Breast epithelium (tissue), 3 donors: ENCODE measurements around the gene NAV2.

Experiments
- POLR2A ChIP-seq: fragments of 450-650 bp; IDR thresholded peaks from one replicate; pipeline ENCODE4 v1.6.1; 2016; ENCODE audit warnings: antibody characterized with exemption, mild to moderate bottlenecking, moderate library complexity
- TF ChIP-seq, protein P1 (sequence below), 3 donors: fragments of 450-650 bp; IDR thresholded peaks; one replicate each; pipeline ENCODE4 v1.5.1; 2016 to 2017; ENCODE audit warnings: antibody characterized with exemption in 3 of 3, mild to moderate bottlenecking in 3 of 3, moderate library complexity in 3 of 3

DNA sequence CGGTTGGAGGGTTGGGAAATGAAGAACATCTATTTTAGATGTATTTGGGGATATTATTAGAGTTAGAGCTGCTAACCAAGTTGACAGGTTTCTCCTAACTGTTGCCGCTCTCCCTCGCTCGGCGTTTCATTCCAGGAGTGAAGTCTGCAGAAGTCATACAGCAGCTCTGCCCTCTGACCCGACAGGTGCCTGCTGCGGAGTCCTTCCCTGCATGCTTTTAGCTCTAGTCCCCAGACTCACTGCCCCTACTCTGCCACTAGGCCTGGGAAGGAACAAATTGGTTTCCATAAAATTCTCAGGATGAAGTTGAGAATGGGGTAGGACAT, 322.7 kb downstream of the NAV2 start:
- TF ChIP-seq, protein P1, sequence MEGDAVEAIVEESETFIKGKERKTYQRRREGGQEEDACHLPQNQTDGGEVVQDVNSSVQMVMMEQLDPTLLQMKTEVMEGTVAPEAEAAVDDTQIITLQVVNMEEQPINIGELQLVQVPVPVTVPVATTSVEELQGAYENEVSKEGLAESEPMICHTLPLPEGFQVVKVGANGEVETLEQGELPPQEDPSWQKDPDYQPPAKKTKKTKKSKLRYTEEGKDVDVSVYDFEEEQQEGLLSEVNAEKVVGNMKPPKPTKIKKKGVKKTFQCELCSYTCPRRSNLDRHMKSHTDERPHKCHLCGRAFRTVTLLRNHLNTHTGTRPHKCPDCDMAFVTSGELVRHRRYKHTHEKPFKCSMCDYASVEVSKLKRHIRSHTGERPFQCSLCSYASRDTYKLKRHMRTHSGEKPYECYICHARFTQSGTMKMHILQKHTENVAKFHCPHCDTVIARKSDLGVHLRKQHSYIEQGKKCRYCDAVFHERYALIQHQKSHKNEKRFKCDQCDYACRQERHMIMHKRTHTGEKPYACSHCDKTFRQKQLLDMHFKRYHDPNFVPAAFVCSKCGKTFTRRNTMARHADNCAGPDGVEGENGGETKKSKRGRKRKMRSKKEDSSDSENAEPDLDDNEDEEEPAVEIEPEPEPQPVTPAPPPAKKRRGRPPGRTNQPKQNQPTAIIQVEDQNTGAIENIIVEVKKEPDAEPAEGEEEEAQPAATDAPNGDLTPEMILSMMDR (IDR thresholded peaks at IDR 0.05), result no peak
- TF ChIP-seq POLR2A, result no peak
